K562 (cell line): ENCODE results near the gene NTM.

ENCODE experiments used
- ATF3 ChIP-seq, 2 experiments: fragments of 450-650 bp in 1 of 2; sonication (generic) in 1 of 2; formaldehyde crosslinking in 1 of 2; IDR thresholded peaks in 1 of 2; conservative IDR thresholded peaks in 1 of 2; 2 replicates each; pipeline versions ENCODE4 v1.6.1 to v1.8.1; 2016 to 2023; ENCODE audit warnings: mild to moderate bottlenecking in 2 of 2, moderate library complexity in 2 of 2, inconsistent platforms in 1 of 2, missing genetic modification reagents in 1 of 2
- CTCF ChIP-seq, 3 experiments: IDR thresholded peaks in 2 of 3; conservative IDR thresholded peaks in 1 of 3; 2 replicates each; pipeline ENCODE4 v1.5.1; 2011 to 2012; ENCODE audit warnings: low read length in 3 of 3, mild to moderate bottlenecking in 3 of 3, control low read depth in 2 of 3, improper control_type of control experiment in 1 of 3, inconsistent platforms in 1 of 3, low read depth in 1 of 3, mixed read lengths in 1 of 3, moderate library complexity in 1 of 3; ENCODE audit not compliant: insufficient read depth in 2 of 3

- TF ChIP-seq CTCF (IDR thresholded peaks at IDR 0.05 in 2 of 3, conservative IDR thresholded peaks at IDR 0.05 in 1 of 3; ENCODE audit: insufficient read depth in 2 of 3, low read depth in 1 of 3, low read length in 3 of 3) (no peak), ATF3 (IDR thresholded peaks at IDR 0.05) (no peak), ATF3 (CRISPR knock-in tag; conservative IDR thresholded peaks at IDR 0.05) (no peak)
These were observed 586.8 kb downstream of the NTM start for GRCh38 chr11:131957201-131957600.
